MM.1S (cell line): Measurements from ENCODE around the gene CYTH4.

ENCODE experiments used
- EZH2 ChIP-seq: fragments of 300-600 bp; sonication (generic); optimal IDR thresholded peaks from 2 replicates; pipeline ENCODE3; 2017; ENCODE audit warnings: low read depth, mild to moderate bottlenecking, antibody characterized with exemption, low read length, mixed read lengths
- EZH2phosphoT487 ChIP-seq: fragments of 300-600 bp; sonication (generic); IDR thresholded peaks from 2 replicates; pipeline ENCODE4 v1.6.1; 2018; ENCODE audit warnings: antibody characterized with exemption, low read length
- TF ChIP-seq, protein P1 (sequence below): fragments of 300-600 bp; sonication (generic); IDR thresholded peaks from 2 replicates; pipeline ENCODE4 v1.5.1; 2016; ENCODE audit warnings: antibody characterized with exemption, low read length, mixed read lengths

DNA sequence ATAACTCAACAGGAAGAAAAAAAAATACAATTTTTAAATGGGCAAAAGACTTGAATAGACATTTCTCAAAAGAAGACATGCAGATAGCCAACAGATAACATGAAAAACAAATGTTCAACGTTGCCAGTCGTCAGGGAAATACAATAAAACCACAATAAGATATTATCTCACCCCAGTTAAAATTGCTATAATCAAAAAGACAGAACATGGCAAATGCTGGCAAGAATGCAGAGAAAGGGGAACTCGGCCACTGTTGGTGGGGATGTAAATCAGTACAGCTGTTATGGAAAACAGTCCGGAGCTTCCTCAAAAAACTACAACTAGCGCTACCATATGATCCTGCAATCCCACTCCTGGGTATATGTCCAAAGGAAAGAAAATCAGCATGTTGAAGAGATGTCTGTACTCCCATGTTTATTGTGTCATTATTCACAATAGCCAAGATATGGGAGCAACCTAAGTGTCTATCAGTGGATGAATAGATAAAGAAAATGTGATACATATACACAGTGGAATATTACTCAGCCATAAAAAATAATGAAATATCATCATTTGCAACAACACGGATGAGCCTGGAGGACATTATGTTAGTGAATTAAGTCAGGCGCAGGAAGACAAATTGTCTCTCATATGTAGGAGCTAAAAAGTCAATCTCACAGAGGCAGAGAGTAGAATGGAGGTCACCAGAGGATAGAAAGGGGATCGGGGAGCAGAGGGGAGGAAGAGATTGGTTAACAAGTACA is 12.2 kb upstream of the CYTH4 start:
- TF ChIP-seq, protein P1, sequence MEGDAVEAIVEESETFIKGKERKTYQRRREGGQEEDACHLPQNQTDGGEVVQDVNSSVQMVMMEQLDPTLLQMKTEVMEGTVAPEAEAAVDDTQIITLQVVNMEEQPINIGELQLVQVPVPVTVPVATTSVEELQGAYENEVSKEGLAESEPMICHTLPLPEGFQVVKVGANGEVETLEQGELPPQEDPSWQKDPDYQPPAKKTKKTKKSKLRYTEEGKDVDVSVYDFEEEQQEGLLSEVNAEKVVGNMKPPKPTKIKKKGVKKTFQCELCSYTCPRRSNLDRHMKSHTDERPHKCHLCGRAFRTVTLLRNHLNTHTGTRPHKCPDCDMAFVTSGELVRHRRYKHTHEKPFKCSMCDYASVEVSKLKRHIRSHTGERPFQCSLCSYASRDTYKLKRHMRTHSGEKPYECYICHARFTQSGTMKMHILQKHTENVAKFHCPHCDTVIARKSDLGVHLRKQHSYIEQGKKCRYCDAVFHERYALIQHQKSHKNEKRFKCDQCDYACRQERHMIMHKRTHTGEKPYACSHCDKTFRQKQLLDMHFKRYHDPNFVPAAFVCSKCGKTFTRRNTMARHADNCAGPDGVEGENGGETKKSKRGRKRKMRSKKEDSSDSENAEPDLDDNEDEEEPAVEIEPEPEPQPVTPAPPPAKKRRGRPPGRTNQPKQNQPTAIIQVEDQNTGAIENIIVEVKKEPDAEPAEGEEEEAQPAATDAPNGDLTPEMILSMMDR = no peak
- no peak for TF ChIP-seq EZH2
- TF ChIP-seq EZH2phosphoT487 = no peak
